ENCODE measurements around the gene CDH4.

GRCh38 chr20:61888101-61888865, 636.2 kb downstream of the CDH4 start:
- TF ChIP-seq CTCF (IDR thresholded peaks at IDR 0.05; ENCODE audit: insufficient read depth, low read length, poor library complexity, severe bottlenecking) (no peak), EZH2phosphoT487 (conservative IDR thresholded peaks at IDR 0.05; ENCODE audit: low read length) (no peak)
